SK-N-SH treated with all-trans-retinoic acid at 6 μM for 48 hours (cell line): ENCODE data around the gene SSR1.

Experiments used
- CSDC2 ChIP-seq: fragments of 250-450 bp; sonication (Bioruptor Pico); IDR thresholded peaks from 2 replicates; pipeline ENCODE4 v1.5.0; 2020; ENCODE audit warnings: mild to moderate bottlenecking, moderate library complexity
- ISL1 ChIP-seq: fragments of 250-450 bp; sonication (Bioruptor Pico); IDR thresholded peaks from 2 replicates; pipeline ENCODE4 v2.1.2; 2022; ENCODE audit warnings: mild to moderate bottlenecking, moderate library complexity
- OSR1 ChIP-seq: fragments of 250-450 bp; sonication (Bioruptor Pico); IDR thresholded peaks from 2 replicates; pipeline ENCODE4 v1.8.0; 2022; ENCODE audit warnings: moderate library complexity, mild to moderate bottlenecking, inconsistent platforms
- RARB ChIP-seq: fragments of 250-450 bp; sonication (Bioruptor Pico); IDR thresholded peaks from 2 replicates; pipeline ENCODE4 v1.8.0; 2021; ENCODE audit warnings: mild to moderate bottlenecking, moderate library complexity
- TOX ChIP-seq: fragments of 250-450 bp; sonication (Bioruptor Pico); IDR thresholded peaks from 2 replicates; pipeline ENCODE4 v1.8.0; 2021; ENCODE audit warnings: mild to moderate bottlenecking, moderate library complexity, borderline replicate concordance
- ZFP30 ChIP-seq: fragments of 450-650 bp; formaldehyde crosslinking; IDR thresholded peaks from 2 replicates; pipeline ENCODE4 v1.5.0; 2022; ENCODE audit warnings: mild to moderate bottlenecking, moderate library complexity
- TF ChIP-seq, protein P1 (sequence below): fragments of 250-450 bp; sonication (Bioruptor Pico); IDR thresholded peaks from 2 replicates; pipeline ENCODE4 v1.5.1; 2021; ENCODE audit warnings: mild to moderate bottlenecking, moderate library complexity

- TF ChIP-seq RARB (no peak), OSR1 (CRISPR knock-in tag) (no peak), TOX (no peak), CSDC2 (CRISPR knock-in tag) (no peak), ISL1 (CRISPR knock-in tag) (no peak), ZFP30 (CRISPR knock-in tag) (no peak)
- TF ChIP-seq, protein P1, sequence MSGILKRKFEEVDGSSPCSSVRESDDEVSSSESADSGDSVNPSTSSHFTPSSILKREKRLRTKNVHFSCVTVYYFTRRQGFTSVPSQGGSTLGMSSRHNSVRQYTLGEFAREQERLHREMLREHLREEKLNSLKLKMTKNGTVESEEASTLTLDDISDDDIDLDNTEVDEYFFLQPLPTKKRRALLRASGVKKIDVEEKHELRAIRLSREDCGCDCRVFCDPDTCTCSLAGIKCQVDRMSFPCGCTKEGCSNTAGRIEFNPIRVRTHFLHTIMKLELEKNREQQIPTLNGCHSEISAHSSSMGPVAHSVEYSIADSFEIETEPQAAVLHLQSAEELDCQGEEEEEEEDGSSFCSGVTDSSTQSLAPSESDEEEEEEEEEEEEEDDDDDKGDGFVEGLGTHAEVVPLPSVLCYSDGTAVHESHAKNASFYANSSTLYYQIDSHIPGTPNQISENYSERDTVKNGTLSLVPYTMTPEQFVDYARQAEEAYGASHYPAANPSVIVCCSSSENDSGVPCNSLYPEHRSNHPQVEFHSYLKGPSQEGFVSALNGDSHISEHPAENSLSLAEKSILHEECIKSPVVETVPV (CRISPR knock-in tag): no peak
Measured at GRCh38 chr6:7296602-7297001, 16.4 kb downstream of the SSR1 start.
